H9 (cell line): Measurements from ENCODE around the gene ABLIM3. TPM values are rescaled to one million over a fixed set of nuclear protein-coding genes. Genes with fewer than 3 reads are reported as not detected.

Source experiments
- DNase-seq: peaks from one replicate; pipeline ENCODE4 v3.0.0-alpha.2; 2017
- H2AFZ ChIP-seq: one replicate; pipeline ENCODE4 v1.6.1; 2013; ENCODE audit warnings: mild to moderate bottlenecking, low read length, control low read depth, moderate library complexity
- H2AK5ac ChIP-seq: 2 replicates; pipeline ENCODE4 v1.6.1; 2013; ENCODE audit warnings: low read length, control low read depth, mixed read lengths; ENCODE audit not compliant: insufficient read length
- H2BK120ac ChIP-seq: one replicate; pipeline ENCODE4 v1.6.1; 2013; ENCODE audit warnings: low read depth, mild to moderate bottlenecking, low read length, control low read depth, inconsistent platforms; ENCODE audit not compliant: poor library complexity, severe bottlenecking
- H2BK12ac ChIP-seq: 2 replicates; pipeline ENCODE4 v1.6.1; 2013; ENCODE audit warnings: low read length, control low read depth, mixed read lengths, low read depth; ENCODE audit not compliant: insufficient read length
- H2BK15ac ChIP-seq: 2 replicates; pipeline ENCODE4 v1.6.1; 2013; ENCODE audit warnings: low read depth, low read length, control low read depth
- H2BK20ac ChIP-seq: one replicate; pipeline ENCODE4 v1.6.1; 2013; ENCODE audit warnings: low read depth, mild to moderate bottlenecking, low read length, control low read depth, inconsistent platforms; ENCODE audit not compliant: poor library complexity, severe bottlenecking
- H2BK5ac ChIP-seq: 2 replicates; pipeline ENCODE4 v1.6.1; 2013; ENCODE audit warnings: low read length, control low read depth, mixed read lengths; ENCODE audit not compliant: insufficient read length
- H3K14ac ChIP-seq: 2 replicates; pipeline ENCODE4 v1.6.1; 2013; ENCODE audit warnings: low read length, control low read depth; ENCODE audit not compliant: insufficient read depth
- H3K18ac ChIP-seq: 2 replicates; pipeline ENCODE4 v1.6.1; 2013; ENCODE audit warnings: low read depth, mild to moderate bottlenecking, mixed read lengths, low read length, control low read depth; ENCODE audit not compliant: insufficient read length
- H3K23ac ChIP-seq: 2 replicates; pipeline ENCODE4 v1.6.1; 2013; ENCODE audit warnings: low read length, control low read depth, mixed read lengths, low read depth; ENCODE audit not compliant: insufficient read length
- H3K23me2 ChIP-seq: 2 replicates; pipeline ENCODE4 v1.6.1; 2013; ENCODE audit warnings: low read depth, mild to moderate bottlenecking, mixed read lengths, low read length, control low read depth; ENCODE audit not compliant: insufficient read length, poor library complexity, severe bottlenecking
- H3K27ac ChIP-seq: 2 replicates; pipeline ENCODE4 v1.5.1; 2013; ENCODE audit warnings: low read length, control low read depth, mixed read lengths, low read depth; ENCODE audit not compliant: insufficient read length
- H3K27me3 ChIP-seq: 2 replicates; pipeline ENCODE4 v1.6.1; 2013; ENCODE audit warnings: low read length, control low read depth, inconsistent platforms; ENCODE audit not compliant: insufficient read depth
- H3K4ac ChIP-seq: 2 replicates; pipeline ENCODE4 v1.6.1; 2013; ENCODE audit warnings: low read depth, mild to moderate bottlenecking, control low read depth, inconsistent platforms, low read length, moderate library complexity
- H3K4me1 ChIP-seq: 2 replicates; pipeline ENCODE4 v1.6.1; 2013; ENCODE audit warnings: low read length, control low read depth, inconsistent platforms; ENCODE audit not compliant: insufficient read depth
- H3K4me2 ChIP-seq: 2 replicates; pipeline ENCODE4 v1.6.1; 2013; ENCODE audit warnings: low read length, control low read depth, mixed read lengths; ENCODE audit not compliant: insufficient read length, insufficient read depth
- H3K56ac ChIP-seq: 2 replicates; pipeline ENCODE4 v1.6.1; 2013; ENCODE audit warnings: low read depth, mild to moderate bottlenecking, mixed read lengths, low read length, control low read depth; ENCODE audit not compliant: insufficient read length
- H3K79me1 ChIP-seq: 2 replicates; pipeline ENCODE4 v1.6.1; 2013; ENCODE audit warnings: low read depth, mild to moderate bottlenecking, moderate library complexity, low read length, control low read depth, inconsistent platforms; ENCODE audit not compliant: insufficient read depth, poor library complexity, severe bottlenecking
- H3K79me2 ChIP-seq: 2 replicates; pipeline ENCODE4 v1.6.1; 2013; ENCODE audit warnings: low read length, control low read depth, inconsistent platforms; ENCODE audit not compliant: insufficient read depth
- H3K9ac ChIP-seq: 2 replicates; pipeline ENCODE4 v1.6.1; 2013; ENCODE audit warnings: low read length, control low read depth, mixed read lengths; ENCODE audit not compliant: insufficient read length; ENCODE audit errors: extremely low read depth
- H3K9me3 ChIP-seq: one replicate; pipeline ENCODE4 v1.6.1; 2013; ENCODE audit warnings: low read depth, low read length, inconsistent platforms; ENCODE audit not compliant: control insufficient read depth
- H3T11ph ChIP-seq: one replicate; pipeline ENCODE4 v1.6.1; 2013; ENCODE audit warnings: mild to moderate bottlenecking, low read length, control low read depth, inconsistent platforms
- H4K20me1 ChIP-seq: one replicate; pipeline ENCODE4 v1.6.1; 2013; ENCODE audit not compliant: control insufficient read depth, insufficient read length, insufficient read depth
- H4K5ac ChIP-seq: 2 replicates; pipeline ENCODE4 v1.6.1; 2013; ENCODE audit warnings: low read depth, mild to moderate bottlenecking, mixed read lengths, low read length, control low read depth; ENCODE audit not compliant: insufficient read length
- H4K8ac ChIP-seq: replicated peaks from 2 replicates; pipeline ENCODE4 v1.6.1; 2013; ENCODE audit warnings: low read length, control low read depth, mixed read lengths, low read depth; ENCODE audit not compliant: insufficient read length
- H4K91ac ChIP-seq: 2 replicates; pipeline ENCODE4 v1.6.1; 2013; ENCODE audit warnings: low read depth, mild to moderate bottlenecking, moderate library complexity, mixed read lengths, low read length, control low read depth; ENCODE audit not compliant: insufficient read length
- H3K27ac Mint-ChIP-seq, 3 experiments: 2 replicates in 2 of 3; 3 replicates in 1 of 3; pipeline ENCODE4 v1.8.0; 2020 to 2021; ENCODE audit warnings: mixed read lengths in 3 of 3, mild to moderate bottlenecking in 1 of 3, moderate library complexity in 1 of 3
- H3K27me3 Mint-ChIP-seq: 2 replicates; pipeline ENCODE4 v1.8.0; 2021; ENCODE audit warnings: low read depth, mild to moderate bottlenecking, moderate library complexity, mixed read lengths
- H3K36me3 Mint-ChIP-seq, 3 experiments: 2 replicates in 2 of 3; 3 replicates in 1 of 3; pipeline ENCODE4 v1.8.0; 2020 to 2021; ENCODE audit warnings: low read depth in 3 of 3, mixed read lengths in 3 of 3; ENCODE audit not compliant: insufficient read depth in 1 of 3
- H3K4me1 Mint-ChIP-seq, 2 experiments: 2 replicates each; pipeline ENCODE4 v1.8.0; 2020; ENCODE audit warnings: mixed read lengths in 2 of 2
- H3K4me3 Mint-ChIP-seq, 2 experiments: 2 replicates in 1 of 2; 3 replicates in 1 of 2; pipeline ENCODE4 v1.8.0; 2020 to 2021; ENCODE audit warnings: mild to moderate bottlenecking in 2 of 2, mixed read lengths in 2 of 2, moderate library complexity in 1 of 2
- H3K9me3 Mint-ChIP-seq, 2 experiments: 2 replicates in 1 of 2; 3 replicates in 1 of 2; pipeline ENCODE4 v1.8.0; 2020; ENCODE audit warnings: mild to moderate bottlenecking in 2 of 2, mixed read lengths in 2 of 2, moderate library complexity in 1 of 2
- CTCF ChIP-seq: fragments of 200-600 bp; sonication (generic); conservative IDR thresholded peaks from 3 replicates; pipeline ENCODE4 v1.8.0; 2021; ENCODE audit warnings: antibody characterized with exemption, mild to moderate bottlenecking
- WGBS: extraction: QIAGEN DNeasy Blood & Tissue Kit; methylation state at CpG from one replicate; pipeline ENCODE4 v1.1.7; 2013; ENCODE audit warnings: missing lambda C conversion rate, low lambda C conversion rate, mixed read lengths; ENCODE audit not compliant: insufficient read length; ENCODE audit errors: extremely low coverage; 5-methylcytosine and 5-hydroxymethylcytosine counted together
- total RNA-seq: library from RNA; stranded (reverse); gene quantifications from 2 replicates; pipeline ENCODE4 v1.2.1, GENCODE V29; 2021

ABLIM3 gene
- total RNA-seq, 1 experiment from 2014 or later = 0.20 TPM

GRCh38 chr5:149132474-149132873 lies 8.8 kb upstream of the ABLIM3 start:
- H3K4ac ChIP-seq = no peak overlapping the region
- Mint-ChIP-seq H3K36me3 (no peaks in the 10 kb centered on the region), H3K4me1 (peaks cover 11 to 12% of the 10 kb centered on the region in 2 experiments), H3K4me3 (no peak overlapping the region), H3K27me3 (peaks cover 13% of the 10 kb centered on the region), H3K9me3 (no peaks in the 10 kb centered on the region), H3K27ac (no peak overlapping the region)
- no peak overlapping the region for H3K27ac ChIP-seq
- H2AFZ ChIP-seq = no peak overlapping the region
- no peak overlapping the region for H3K9ac ChIP-seq
- H3K23me2 ChIP-seq = no peaks in the 10 kb centered on the region
- H3K79me1 ChIP-seq = no peaks in the 10 kb centered on the region
- H2BK12ac ChIP-seq = no peak overlapping the region
- H3K56ac ChIP-seq = no peak overlapping the region
- no peak overlapping the region for H2BK120ac ChIP-seq
- no peaks in the 10 kb centered on the region for H3K79me2 ChIP-seq
- no peak overlapping the region for H3T11ph ChIP-seq
- no peaks in the 10 kb centered on the region for H3K4me1 ChIP-seq
- TF ChIP-seq CTCF = no peak
- H2BK5ac ChIP-seq = no peak overlapping the region
- no peak overlapping the region for H2AK5ac ChIP-seq
- no peak overlapping the region for H4K5ac ChIP-seq
- H3K18ac ChIP-seq = no peak overlapping the region
- H3K4me2 ChIP-seq = no peak overlapping the region
- no peaks in the 10 kb centered on the region for H4K20me1 ChIP-seq
- H4K91ac ChIP-seq = no peak overlapping the region
- H2BK20ac ChIP-seq = no peak overlapping the region
- H3K9me3 ChIP-seq = no peaks in the 10 kb centered on the region
- H3K23ac ChIP-seq = no peak overlapping the region
- no peak for DNase-seq
- no peak overlapping the region for H2BK15ac ChIP-seq
- H4K8ac ChIP-seq = no peak overlapping the region
- H3K14ac ChIP-seq = no peak overlapping the region
- WGBS = no CpG with 5 or more reads among the region's 1 CpG
- no peaks in the 10 kb centered on the region for H3K27me3 ChIP-seq
